ENCODE data around the gene KIAA0825.

DNA sequence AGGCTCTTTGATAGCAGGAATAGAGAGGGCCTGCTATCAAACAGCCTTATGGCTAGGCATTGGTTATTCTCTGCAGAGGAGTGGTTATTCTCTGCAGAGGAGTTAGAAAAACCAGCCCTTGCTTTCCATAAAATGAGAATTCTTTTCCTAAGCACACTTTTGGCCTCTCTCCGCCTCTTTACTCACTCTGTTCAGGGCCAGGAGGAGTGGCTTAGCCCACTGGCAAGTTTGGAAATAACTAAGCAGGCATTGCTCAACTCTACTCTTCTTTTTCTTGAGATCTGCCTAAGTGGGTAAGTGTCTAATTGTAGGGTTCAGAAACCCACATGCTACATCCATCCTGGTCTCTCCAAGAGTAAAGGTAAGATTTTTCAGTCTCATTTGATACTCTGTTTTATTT, 341.7 kb downstream of the KIAA0825 start:
- TF ChIP-seq FOXM1 (IDR thresholded peaks at IDR 0.05; ENCODE audit: borderline replicate concordance) (no peak), BHLHE40 (IDR thresholded peaks at IDR 0.05; ENCODE audit: borderline replicate concordance) (no peak)
